Stimulated activated naive CD8-positive, alpha-beta T cell treated with anti-CD3 and anti-CD28 coated beads, Interleukin-15, Interleukin-2, amounts not matched to agents 100 ng/mL and 50 ng/mL, for 24 hours (primary cell): ENCODE results near the gene CDH16.
"Not testable (repeated sequence)": the region's sequence is repeated elsewhere in the genome, so short reads cannot be mapped to it uniquely, and the experiment has no call there.

Experiments used
- H3K27ac Mint-ChIP-seq: one replicate; pipeline ENCODE4 v1.8.0; 2021; ENCODE audit warnings: mild to moderate bottlenecking, mixed read lengths
- H3K27me3 Mint-ChIP-seq: one replicate; pipeline ENCODE4 v1.8.0; 2021; ENCODE audit warnings: mixed read lengths
- H3K36me3 Mint-ChIP-seq: one replicate; pipeline ENCODE4 v1.8.0; 2021; ENCODE audit warnings: low read depth, mixed read lengths
- H3K4me1 Mint-ChIP-seq: one replicate; pipeline ENCODE4 v1.8.0; 2021; ENCODE audit warnings: low read depth, mixed read lengths
- H3K4me3 Mint-ChIP-seq: one replicate; pipeline ENCODE4 v1.8.0; 2021; ENCODE audit warnings: mild to moderate bottlenecking, mixed read lengths
- H3K9me3 Mint-ChIP-seq: one replicate; pipeline ENCODE4 v1.8.0; 2021; ENCODE audit warnings: mixed read lengths

The CDH16 gene

GRCh38 chr16:66936889-66937554, 18.3 kb upstream of the CDH16 start:
- Mint-ChIP-seq H3K27me3 (no peaks in the 10 kb centered on the region), H3K27ac (peak overlapping the region; percentile 61), H3K36me3 (peaks cover 36% of the 10 kb centered on the region), H3K4me1 (peaks cover 42% of the 10 kb centered on the region), H3K9me3 (no peaks in the 10 kb centered on the region), H3K4me3 (peak overlapping the region; percentile 60)

- Mint-ChIP-seq H3K36me3 (peaks cover 38% of the 10 kb centered on the region), H3K9me3 (no peaks in the 10 kb centered on the region), H3K27ac (peak overlapping the region; percentile 61), H3K4me3 (peak overlapping the region; percentile 60), H3K4me1 (peaks cover 47% of the 10 kb centered on the region), H3K27me3 (no peaks in the 10 kb centered on the region)
Observed at GRCh38 chr16:66936462-66936861, 17.8 kb upstream of the CDH16 start.

GRCh38 chr16:66935314-66936011, 16.8 kb upstream of the CDH16 start, which contains the start of gene CES2:
CES2 (plus strand) TSS chr16:66935516; CDS start chr16:66935636, 120 bp downstream.
- Mint-ChIP-seq H3K36me3 (peaks cover 38% of the 10 kb centered on the region), H3K4me1 (peaks cover 47% of the 10 kb centered on the region), H3K9me3 (no peaks in the 10 kb centered on the region), H3K27me3 (no peaks in the 10 kb centered on the region), H3K4me3 (peak within 1 kb of the TSS; percentile 91), H3K27ac (peak within 1 kb of the TSS; percentile 94)

GRCh38 chr16:66934839-66935313, 16.2 kb upstream of the CDH16 start:
- peaks cover 47% of the 10 kb centered on the region for H3K4me1 Mint-ChIP-seq

GRCh38 chr16:66934138-66934838, 15.6 kb upstream of the CDH16 start, which contains the start of gene CIAO2B:
CIAO2B (minus strand) TSS chr16:66934402; CDS start chr16:66934364, 38 bp downstream.
- peaks cover 33% of the 10 kb centered on the region for H3K36me3 Mint-ChIP-seq

More at GRCh38 chr16:66934839-66935313, 16.2 kb upstream of the CDH16 start:
- H3K9me3 Mint-ChIP-seq, H3K27me3 Mint-ChIP-seq: not testable (repeated sequence)
- H3K27ac Mint-ChIP-seq, result peak overlapping the region; percentile 94
- peaks cover 36% of the 10 kb centered on the region for H3K36me3 Mint-ChIP-seq
- H3K4me3 Mint-ChIP-seq, result peak overlapping the region; percentile 91

GRCh38 chr16:66933776-66934137, 15.1 kb upstream of the CDH16 start:
- H3K36me3 Mint-ChIP-seq, result peaks cover 33% of the 10 kb centered on the region
- H3K27me3 Mint-ChIP-seq, result no peaks in the 10 kb centered on the region
- H3K27ac Mint-ChIP-seq, result peak overlapping the region; percentile 94
- H3K9me3 Mint-ChIP-seq, result no peaks in the 10 kb centered on the region
- H3K4me3 Mint-ChIP-seq, result peak overlapping the region; percentile 91
- peaks cover 47% of the 10 kb centered on the region for H3K4me1 Mint-ChIP-seq

More at GRCh38 chr16:66934138-66934838, 15.6 kb upstream of the CDH16 start, which contains the start of gene CIAO2B:
- Mint-ChIP-seq H3K4me3 (peak within 1 kb of the TSS; percentile 91), H3K9me3 (no peaks in the 10 kb centered on the region), H3K27me3 (no peaks in the 10 kb centered on the region), H3K27ac (peak within 1 kb of the TSS; percentile 94), H3K4me1 (peaks cover 47% of the 10 kb centered on the region)

GRCh38 chr16:66932076-66932475, 13.4 kb upstream of the CDH16 start:
- Mint-ChIP-seq H3K4me1 (peaks cover 58% of the 10 kb centered on the region), H3K27ac (peak overlapping the region; percentile 40), H3K36me3 (peaks cover 33% of the 10 kb centered on the region), H3K27me3 (no peaks in the 10 kb centered on the region), H3K9me3 (no peaks in the 10 kb centered on the region), H3K4me3 (peak overlapping the region; percentile 91)

- Mint-ChIP-seq H3K4me1 (peaks cover 57% of the 10 kb centered on the region), H3K36me3 (peaks cover 32% of the 10 kb centered on the region), H3K4me3 (peak overlapping the region; percentile 91), H3K27ac (no peak overlapping the region), H3K9me3 (no peaks in the 10 kb centered on the region), H3K27me3 (no peaks in the 10 kb centered on the region)
Observed at GRCh38 chr16:66931665-66932064, 13.0 kb upstream of the CDH16 start.

GRCh38 chr16:66930189-66930588, 11.5 kb upstream of the CDH16 start:
- H3K27me3 Mint-ChIP-seq, result peaks cover 8% of the 10 kb centered on the region
- no peak overlapping the region for H3K4me3 Mint-ChIP-seq
- peaks cover 49% of the 10 kb centered on the region for H3K4me1 Mint-ChIP-seq
- no peaks in the 10 kb centered on the region for H3K9me3 Mint-ChIP-seq
- H3K36me3 Mint-ChIP-seq, result peaks cover 26% of the 10 kb centered on the region
- H3K27ac Mint-ChIP-seq, result no peak overlapping the region

- H3K36me3 Mint-ChIP-seq, result peaks cover 23% of the 10 kb centered on the region
- peak overlapping the region; percentile 45 for H3K27ac Mint-ChIP-seq
- H3K4me3 Mint-ChIP-seq, result no peak overlapping the region
- peaks cover 46% of the 10 kb centered on the region for H3K4me1 Mint-ChIP-seq
- H3K9me3 Mint-ChIP-seq, result no peaks in the 10 kb centered on the region
- H3K27me3 Mint-ChIP-seq, result peaks cover 15% of the 10 kb centered on the region
Observed at GRCh38 chr16:66928702-66929388, 10.2 kb upstream of the CDH16 start.

- Mint-ChIP-seq H3K27ac (peak overlapping the region; percentile 45), H3K4me3 (no peak overlapping the region), H3K9me3 (no peaks in the 10 kb centered on the region), H3K4me1 (peaks cover 38% of the 10 kb centered on the region), H3K36me3 (peaks cover 15% of the 10 kb centered on the region), H3K27me3 (peaks cover 22% of the 10 kb centered on the region)
Observed at GRCh38 chr16:66927918-66928649, 9.4 kb upstream of the CDH16 start.

- peaks cover 4% of the 10 kb centered on the region for H3K36me3 Mint-ChIP-seq
- H3K4me3 Mint-ChIP-seq, result no peak overlapping the region
- H3K27me3 Mint-ChIP-seq, result peaks cover 22% of the 10 kb centered on the region
- peaks cover 27% of the 10 kb centered on the region for H3K4me1 Mint-ChIP-seq
- H3K27ac Mint-ChIP-seq, result no peak overlapping the region
- no peaks in the 10 kb centered on the region for H3K9me3 Mint-ChIP-seq
Observed at GRCh38 chr16:66926961-66927436, 8.3 kb upstream of the CDH16 start.

- Mint-ChIP-seq H3K9me3 (no peaks in the 10 kb centered on the region), H3K27ac (no peak overlapping the region), H3K4me3 (no peak overlapping the region), H3K36me3 (no peaks in the 10 kb centered on the region), H3K4me1 (peaks cover 22% of the 10 kb centered on the region), H3K27me3 (peaks cover 24% of the 10 kb centered on the region)
Observed at GRCh38 chr16:66926171-66926947, 7.7 kb upstream of the CDH16 start.
